ENCODE measurements around the gene AJM1. TPM values are rescaled to one million over a fixed set of nuclear protein-coding genes. Genes with fewer than 3 reads are reported as not detected.
"Not testable (repeated sequence)": the region's sequence is repeated elsewhere in the genome, so short reads cannot be mapped to it uniquely, and the experiment has no call there.

Gene AJM1
- total RNA-seq, 4 donors from 2014 or later = 0.72 to 2.5 (median 0.78) TPM

DNA sequence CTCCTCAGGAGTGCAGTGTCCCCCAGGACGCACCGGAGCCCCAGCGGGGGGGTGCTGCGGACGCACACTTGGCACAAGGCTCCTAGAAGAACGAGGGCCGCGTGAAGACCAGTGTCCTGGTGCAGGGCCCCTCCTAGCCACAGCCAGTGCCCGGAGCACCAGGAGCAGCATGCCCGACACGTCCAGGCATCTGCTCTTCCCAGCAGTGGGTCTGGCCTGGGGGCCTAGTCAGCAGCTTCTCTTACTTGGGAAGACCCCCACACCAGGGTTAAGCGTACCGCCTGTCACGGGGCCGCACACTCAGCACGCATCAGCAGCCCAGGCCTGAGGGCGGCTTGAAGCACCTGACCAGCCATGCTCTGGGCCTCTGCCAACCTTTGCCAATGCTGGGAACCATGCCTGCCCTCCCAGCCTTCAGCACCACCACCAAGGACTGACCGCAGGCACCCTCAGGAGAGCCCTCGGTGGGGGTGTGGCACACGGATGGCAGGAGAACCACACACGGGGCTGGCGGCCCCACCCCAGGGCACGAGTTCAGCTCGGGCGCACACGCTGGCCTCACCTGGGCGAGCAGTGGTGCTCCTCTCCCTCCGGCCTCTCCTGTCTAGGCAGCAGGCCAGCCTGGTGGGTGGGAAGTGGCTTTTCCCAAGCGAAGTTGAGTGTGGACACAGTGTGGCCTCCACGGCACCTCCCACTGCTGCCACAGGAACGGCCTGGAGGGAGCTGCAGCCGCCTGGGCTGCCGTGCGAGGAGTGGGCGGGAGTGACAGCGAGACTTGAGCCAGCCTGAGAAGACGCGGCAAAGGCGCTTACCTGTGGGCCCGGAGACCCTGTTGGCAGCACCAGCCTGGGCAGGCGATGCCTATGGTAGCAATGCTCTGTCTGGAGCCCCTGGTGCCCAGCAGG lies 12.0 kb upstream of the AJM1 start:
- no peak for ATAC-seq (ENCODE audit: low FRiP score)
- DNase-seq (ENCODE audit: low spot score) = no peak
- TF ChIP-seq, protein P1, sequence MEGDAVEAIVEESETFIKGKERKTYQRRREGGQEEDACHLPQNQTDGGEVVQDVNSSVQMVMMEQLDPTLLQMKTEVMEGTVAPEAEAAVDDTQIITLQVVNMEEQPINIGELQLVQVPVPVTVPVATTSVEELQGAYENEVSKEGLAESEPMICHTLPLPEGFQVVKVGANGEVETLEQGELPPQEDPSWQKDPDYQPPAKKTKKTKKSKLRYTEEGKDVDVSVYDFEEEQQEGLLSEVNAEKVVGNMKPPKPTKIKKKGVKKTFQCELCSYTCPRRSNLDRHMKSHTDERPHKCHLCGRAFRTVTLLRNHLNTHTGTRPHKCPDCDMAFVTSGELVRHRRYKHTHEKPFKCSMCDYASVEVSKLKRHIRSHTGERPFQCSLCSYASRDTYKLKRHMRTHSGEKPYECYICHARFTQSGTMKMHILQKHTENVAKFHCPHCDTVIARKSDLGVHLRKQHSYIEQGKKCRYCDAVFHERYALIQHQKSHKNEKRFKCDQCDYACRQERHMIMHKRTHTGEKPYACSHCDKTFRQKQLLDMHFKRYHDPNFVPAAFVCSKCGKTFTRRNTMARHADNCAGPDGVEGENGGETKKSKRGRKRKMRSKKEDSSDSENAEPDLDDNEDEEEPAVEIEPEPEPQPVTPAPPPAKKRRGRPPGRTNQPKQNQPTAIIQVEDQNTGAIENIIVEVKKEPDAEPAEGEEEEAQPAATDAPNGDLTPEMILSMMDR (IDR thresholded peaks at IDR 0.05) = no peak

DNA sequence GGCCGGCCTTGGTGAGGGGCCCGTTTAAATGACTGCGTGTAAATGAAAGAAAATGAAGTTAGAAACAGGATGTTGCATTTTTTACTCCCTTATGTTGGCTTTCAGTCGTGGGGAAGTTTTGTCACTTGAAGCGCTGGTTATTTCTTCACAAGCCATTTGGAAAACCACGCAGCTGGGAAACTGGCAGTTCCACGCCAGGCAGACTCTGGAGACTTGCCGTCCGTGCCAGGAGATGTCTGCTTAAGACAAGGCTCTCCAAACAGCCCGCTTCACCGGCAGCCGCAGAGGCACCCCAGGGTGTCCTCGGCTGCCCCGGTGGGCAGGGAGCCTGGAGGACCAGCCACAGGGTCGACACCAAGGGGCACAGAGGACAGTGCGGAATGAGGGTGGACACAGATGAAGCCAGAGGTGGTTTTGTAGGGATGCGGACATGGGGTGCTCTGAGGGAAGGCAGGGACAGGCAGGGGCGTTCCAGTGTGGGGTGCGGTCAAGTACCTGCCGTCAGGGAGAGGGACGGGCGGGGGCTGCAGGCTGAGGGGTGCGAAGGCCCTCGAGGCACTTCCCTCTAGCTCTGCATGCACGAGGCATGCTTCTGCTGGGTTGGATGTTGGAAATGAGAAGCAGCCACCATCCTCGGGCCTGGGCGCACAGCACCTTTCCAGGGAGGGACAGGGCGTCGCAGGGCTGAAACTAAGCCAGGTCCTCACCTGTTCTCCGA lies 11.1 kb upstream of the AJM1 start:
- DNase-seq (ENCODE audit: low spot score) (no peak), ATAC-seq (ENCODE audit: low FRiP score) (no peak)
- TF ChIP-seq, protein P1 (IDR thresholded peaks at IDR 0.05) = no peak

DNA sequence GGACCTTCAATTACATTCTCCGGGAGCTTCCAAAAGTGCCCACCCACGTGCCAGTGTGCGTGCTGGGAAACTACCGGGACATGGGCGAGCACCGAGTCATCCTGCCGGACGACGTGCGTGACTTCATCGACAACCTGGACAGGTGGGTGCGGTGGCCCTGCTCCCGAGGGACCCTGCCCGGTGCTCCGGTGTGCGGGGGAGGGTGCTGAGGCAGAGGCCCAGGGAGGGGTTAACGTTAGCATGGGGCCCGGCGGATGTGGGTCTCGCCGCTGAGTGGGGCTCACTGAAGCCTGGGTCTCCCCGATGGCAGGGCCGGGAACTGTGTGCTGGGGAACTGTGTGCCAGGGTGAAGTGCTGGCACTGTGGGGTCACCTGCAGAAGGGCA lies 10.6 kb upstream of the AJM1 start:
- DNase-seq (ENCODE audit: low spot score) (no peak), ATAC-seq (ENCODE audit: low FRiP score) (no peak)
- TF ChIP-seq, protein P1 (IDR thresholded peaks at IDR 0.05) = no peak

DNA sequence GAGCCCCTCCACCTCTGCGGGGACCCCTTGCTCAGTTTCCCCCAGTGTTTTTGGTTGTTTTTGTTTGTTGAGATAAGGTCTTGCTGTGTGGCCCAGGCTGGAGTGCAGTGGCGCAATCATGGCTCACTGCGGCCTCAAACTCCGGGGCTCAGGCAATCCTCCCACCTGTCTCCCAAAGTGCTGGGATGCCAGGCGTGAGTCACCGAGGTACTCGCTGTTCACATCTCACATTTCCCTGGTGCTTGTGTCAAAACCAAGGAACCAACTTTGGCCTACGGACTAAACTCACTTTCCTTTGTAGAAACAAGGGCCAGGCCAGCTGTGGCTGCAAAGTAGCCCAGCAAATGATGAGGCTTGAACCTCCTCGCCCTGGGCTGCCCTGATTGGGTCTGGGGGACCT lies 9.7 kb upstream of the AJM1 start:
- ATAC-seq (ENCODE audit: low FRiP score) = no peak
- no peak for DNase-seq (ENCODE audit: low spot score)
- TF ChIP-seq, protein P1 (IDR thresholded peaks at IDR 0.05) = no peak

DNA sequence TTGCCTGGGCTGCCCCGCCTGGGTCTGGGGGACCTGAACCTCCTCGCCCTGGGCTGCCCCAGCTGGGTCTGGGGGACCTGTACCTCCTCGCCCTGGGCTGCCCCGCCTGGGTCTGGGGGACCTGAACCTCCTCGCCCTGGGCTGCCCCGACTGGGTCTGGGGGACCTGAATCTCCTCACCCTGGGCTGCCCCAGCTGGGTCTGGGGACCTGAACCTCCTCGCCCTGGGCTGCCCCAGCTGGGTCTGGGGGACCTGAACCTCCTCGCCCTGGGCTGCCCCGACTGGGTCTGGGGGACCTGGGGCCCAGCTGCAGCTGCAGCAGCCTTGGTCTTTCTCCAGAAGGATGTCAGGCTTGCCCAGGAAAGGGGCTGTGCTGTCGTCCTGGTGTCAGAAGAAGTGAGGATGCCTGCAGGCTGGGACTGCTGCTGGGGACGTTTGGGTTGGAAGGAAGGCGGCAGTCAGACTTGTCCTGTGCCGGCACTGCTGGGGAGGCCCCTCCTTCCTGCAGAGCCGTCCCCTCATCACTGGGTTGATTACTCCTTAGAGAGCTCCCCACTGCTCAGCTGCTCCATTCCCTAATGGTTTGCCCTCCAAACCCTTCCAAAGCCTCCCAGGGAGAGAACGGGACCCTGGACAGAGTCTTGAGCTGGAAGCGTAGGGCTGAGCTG lies 8.8 kb upstream of the AJM1 start:
- not testable (repeated sequence) for ATAC-seq (ENCODE audit: low FRiP score); DNase-seq (ENCODE audit: low spot score)

DNA sequence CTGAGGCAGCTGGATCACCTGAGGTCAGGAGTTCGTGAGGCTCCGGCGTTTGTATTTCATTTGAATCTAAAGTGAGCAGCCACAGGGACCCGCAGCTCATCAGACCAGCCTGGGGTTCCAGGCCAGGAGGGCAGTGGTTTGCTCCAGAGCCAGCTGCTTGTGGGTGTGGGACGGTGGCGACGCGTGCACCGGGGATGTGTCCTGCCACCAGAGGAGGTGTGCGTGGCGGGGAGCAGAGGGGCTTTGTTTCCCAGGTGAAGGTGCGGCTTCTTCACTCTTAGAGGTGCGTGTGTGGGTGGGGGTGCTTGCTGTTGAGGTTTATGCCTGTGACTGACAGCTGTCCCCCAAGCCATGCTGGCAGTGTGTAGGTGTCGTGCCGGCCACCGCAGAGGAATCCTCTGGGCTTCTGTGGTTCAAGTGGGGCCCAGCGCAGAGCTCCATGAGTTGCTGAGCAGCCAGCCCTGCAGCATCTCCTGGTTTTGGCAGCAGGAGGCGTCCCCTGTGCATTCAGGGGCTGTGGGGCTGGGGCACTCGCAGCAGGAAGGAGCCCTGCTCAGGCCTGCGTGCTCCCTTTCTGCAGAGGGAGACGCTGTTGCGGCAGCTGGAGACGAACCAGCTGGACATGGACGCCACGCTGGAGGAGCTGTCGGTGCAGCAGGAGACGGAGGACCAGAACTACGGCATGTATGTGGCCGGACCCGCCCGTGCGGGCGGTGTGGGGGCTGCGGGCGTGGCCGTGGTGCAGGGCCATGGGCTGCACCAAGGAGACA lies 6.9 kb upstream of the AJM1 start:
- TF ChIP-seq, protein P1 (IDR thresholded peaks at IDR 0.05) = no peak
- DNase-seq (ENCODE audit: low spot score) = no peak
- ATAC-seq (ENCODE audit: low FRiP score) = no peak
